HG03280 (cell line): ENCODE measurements around the gene PCBD2.
"Not testable (repeated sequence)": the region's sequence is repeated elsewhere in the genome, so short reads cannot be mapped to it uniquely, and the experiment has no call there.

Experiments
- ATAC-seq: cut with Tn5 transposase; IDR thresholded peaks from one replicate; pipeline ENCODE4 v1.9.1; 2021; ENCODE audit warnings: mild to moderate bottlenecking, moderate library complexity; ENCODE audit not compliant: unreplicated experiment

Gene PCBD2

DNA sequence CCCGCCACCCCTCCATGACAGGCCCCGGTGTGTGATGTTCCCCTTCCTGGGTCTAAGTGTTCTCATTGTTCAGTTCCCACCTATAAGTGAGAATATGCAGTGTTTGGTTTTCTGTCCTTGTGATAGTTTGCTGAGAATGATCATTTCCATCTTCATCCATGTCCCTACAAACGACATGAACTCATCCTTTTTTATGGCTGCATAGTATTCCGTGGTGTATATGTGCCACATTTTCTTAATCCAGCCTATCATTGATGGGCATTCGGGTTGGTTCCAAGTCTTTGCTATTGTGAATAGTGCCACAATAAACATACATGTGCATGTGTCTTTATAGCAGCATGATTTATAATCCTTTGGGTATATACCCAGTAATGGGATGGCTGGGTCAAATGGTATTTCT, 93.1 kb downstream of the PCBD2 start:
- not testable (repeated sequence) for ATAC-seq

DNA sequence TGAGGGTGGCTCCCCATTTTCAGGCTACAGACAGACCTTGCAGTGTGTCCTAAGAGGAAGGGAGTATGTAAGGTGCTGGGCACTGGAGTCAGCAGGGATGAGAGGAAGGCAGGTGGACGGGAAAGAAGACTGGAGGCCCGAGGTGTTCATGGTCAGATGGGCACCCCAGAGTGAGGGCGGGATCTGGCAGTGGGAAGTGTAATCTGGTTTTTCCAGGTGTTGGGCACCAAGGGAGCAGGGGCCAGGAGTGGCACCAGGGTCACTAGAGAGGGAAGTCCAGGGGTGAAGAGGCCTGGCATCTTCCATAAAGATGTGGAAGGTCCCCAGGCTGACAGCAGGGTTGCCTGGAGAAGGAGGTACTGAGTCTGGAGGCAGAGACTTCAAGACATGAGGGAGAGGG, 99.4 kb downstream of the PCBD2 start:
- no peak for ATAC-seq

DNA sequence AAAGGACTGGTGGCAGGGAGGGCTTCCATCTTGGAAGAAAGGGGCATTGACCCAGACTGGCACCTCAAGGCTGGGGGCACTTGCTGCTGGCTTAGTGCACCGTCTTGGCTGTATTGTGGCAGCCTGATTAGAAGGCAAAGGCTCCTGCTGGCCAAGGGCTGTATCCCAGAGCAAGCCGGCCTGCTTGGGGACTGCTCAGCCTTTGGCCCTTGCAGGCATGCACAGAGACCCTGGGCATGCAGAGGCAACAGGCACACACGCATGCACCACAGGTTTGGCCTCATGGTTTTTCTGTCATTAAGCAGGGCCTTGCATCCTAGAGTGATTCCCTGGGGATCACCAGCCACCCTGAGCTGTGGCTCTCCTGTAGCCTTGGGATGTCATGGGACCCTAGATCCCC, 100.1 kb downstream of the PCBD2 start:
- ATAC-seq = no peak

DNA sequence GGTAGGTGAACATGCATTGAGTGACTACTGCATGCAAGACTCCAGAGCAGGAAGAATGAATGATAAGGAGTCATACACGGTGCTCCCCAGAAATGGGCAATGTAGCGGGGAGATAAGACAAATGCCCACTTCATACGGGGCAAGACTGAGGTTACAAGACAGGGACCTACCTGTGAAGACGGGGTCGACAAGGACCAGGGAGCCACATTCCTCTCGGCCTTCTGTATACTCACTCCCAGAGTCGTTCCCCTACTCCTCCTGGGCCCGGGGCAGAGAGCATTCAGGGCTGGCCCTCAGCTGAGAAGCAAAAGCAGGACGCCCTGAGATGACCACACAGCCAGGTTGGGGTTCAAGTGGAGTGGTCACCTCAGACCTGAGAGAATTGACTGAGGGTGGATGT, 102.4 kb downstream of the PCBD2 start:
- no peak for ATAC-seq

DNA sequence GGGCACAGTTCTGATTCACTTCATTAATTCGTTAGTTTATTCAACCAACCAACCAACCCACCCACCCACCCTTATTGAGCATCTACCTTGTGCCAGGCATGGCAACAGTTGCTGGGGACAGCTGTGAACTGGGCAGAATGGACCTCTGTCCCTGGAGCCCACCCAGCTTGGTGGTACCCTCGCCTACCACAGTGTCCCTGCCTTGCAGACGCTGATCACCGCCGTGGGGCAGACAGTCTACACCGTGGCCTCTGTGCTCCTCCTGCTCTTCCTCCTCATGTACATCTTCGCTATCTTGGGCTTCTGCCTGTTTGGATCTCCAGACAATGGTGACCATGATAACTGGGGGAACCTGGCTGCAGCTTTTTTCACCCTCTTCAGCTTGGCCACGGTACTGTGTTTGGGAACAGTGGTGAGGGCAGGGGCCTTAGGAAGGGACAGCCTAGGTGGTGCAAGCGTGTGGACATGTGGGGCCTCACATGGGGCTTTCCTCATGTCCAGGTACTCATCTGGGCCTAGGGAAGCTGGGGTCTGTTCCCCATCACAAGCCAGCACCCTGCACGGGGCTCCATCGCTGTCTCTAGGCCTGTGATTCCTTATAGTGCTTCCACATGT, 102.9 kb downstream of the PCBD2 start:
- no peak for ATAC-seq

DNA sequence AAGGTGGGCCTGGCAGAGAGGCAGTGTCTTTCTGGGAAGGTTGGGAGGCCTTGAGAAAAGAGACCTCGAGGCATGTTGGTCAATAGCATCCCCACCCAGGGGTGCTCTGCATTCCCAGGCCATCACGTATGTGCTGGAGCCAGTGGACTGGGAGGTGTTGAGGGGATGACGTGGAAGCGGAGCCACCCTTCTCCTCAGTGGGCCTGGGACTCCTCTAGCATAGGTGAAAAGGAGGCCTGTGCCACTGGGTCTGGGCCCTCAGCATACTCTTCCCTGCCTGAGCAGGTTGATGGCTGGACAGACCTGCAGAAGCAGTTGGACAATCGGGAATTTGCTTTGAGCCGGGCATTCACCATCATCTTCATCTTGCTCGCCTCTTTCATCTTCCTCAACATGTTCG, 103.6 kb downstream of the PCBD2 start:
- no peak for ATAC-seq

DNA sequence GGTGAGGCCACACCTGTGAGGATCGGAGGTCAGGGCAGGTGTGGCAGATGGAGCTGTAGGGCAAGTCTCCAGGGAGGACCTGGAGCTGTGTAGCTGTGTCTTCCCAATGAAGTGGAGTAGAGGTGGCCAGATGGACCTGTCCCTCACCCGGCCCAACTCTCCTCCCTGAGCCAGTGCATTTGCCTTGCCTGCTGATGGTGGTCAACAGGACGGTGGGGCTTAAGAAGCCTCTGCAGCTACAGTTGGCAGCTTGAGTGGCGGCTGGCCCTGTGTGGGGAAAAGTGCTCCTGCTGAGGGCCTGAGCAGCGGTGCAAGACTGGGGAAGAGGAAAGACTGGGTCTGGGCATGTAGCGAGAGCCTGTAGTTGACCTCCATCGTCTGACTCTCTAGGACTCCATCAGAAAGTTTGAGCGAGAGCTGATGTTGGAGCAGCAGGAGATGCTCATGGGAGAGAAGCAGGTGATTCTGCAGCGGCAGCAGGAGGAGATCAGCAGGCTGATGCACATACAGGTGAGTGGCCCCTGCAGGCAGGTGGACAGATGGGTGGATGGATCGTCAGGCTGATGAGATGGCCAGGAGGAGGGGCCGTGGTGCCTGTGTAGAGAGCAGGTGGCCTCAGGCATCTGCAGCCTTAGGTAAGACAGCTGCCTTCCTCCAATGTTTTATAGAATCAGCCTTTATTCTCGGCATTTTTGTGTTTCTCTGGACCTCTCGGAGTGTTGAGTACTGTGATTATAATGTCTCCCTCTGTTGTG, 104.2 kb downstream of the PCBD2 start:
- no peak for ATAC-seq

DNA sequence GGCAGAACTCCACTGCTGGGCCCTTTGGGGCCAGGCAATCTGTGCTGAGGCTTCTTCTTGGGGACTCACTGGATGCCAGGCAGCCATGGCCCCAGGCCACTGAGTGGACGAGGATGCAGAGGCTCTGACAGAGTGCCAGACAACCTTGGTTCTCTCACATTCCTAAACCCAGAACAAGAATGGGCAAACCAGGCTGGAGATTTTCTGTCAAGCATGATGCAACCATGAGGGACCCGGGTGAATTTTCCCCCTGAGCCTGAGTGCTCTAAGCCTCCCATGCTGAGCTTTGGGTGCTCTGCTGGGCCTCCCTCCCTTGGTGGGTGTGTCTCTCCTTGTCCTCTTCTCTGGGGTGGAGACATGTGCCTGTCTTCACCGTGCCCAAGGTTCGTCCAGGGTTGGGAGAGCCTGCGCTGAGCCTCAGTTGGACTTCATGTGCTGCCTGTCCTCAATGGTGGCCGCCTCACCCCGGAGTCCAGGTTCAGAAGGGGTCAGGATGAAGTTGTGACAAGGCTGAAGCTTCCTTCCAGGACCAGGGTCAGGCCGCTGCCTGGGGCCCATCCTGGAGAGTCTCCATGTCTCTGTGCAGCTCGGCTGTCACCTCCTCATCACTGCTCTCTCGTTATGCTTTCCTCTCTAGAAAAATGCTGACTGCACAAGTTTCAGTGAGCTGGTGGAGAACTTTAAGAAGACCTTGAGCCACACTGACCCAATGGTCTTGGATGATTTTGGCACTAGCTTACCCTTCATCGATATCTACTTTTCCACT, 105.0 kb downstream of the PCBD2 start:
- no peak for ATAC-seq

DNA sequence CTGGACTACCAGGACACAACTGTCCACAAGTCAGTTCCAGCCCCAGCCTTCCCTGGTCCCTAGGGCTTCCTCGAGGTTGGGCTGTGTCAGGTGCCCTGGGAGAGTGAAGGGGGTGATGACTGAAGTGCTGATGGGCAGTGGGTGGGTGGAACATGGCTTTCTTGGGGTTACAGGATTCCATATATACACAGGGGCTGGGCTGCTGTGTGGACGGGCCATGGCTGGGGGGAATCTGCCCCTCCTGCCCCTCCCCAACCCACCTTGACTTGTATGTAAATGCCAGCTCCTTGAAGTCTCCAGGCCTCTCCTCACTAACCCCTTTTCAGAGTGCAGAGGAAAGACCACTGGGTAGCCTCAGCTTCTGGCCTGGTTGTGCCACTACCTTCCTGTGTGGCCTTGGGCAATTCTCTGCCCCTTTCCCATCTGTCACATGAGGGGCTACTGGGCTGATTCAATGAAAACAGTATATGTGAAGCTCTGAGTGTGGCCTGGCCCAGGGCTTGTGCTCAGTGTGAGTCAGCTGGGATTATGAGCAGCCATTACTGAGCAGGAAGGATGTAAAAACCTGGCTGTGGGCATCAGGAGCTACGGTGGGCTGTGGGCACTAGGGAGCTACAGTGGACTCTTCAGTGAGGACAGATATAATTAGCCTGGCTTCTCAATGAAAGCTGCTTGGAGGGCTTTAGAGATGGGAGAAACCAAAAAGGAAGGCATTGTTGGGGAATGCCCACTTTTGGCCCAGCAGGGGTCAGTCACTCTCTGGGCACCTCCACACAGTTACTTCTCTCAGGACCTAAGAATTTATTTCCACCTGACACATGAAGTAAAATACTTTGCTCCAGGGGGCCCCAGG, 105.8 kb downstream of the PCBD2 start:
- no peak for ATAC-seq

DNA sequence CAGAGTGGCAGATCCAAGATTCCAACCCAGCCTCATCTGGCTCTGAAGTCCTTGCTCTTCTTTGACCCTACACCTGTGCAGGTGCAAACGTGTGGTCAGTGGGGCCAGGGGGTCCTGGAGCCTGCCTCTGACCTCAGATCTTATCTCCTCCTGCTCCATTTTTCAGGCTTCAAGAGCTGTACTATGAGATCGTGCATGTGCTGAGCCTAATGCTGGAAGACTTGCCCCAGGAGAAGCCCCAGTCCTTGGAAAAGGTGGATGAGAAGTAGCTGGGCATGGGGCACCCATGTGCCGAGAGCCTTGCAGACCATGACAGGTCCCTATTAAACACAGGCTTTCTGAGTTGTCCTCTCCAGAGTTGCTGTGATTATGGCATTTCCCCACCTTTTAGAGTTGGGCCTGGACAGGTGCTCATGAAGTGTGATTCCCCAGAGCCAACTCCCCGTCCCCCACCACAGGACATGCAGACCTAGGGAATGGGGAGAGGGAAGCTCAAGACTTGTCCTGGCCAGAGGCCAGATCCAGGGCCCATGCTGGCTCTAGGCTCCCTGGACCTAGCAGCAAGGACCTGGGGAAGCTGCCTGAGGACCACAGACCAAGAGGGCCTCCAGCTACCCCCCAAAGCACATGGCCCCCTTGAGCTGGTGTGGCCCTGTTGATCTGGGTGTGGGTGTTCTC, 106.6 kb downstream of the PCBD2 start:
- no peak for ATAC-seq

DNA sequence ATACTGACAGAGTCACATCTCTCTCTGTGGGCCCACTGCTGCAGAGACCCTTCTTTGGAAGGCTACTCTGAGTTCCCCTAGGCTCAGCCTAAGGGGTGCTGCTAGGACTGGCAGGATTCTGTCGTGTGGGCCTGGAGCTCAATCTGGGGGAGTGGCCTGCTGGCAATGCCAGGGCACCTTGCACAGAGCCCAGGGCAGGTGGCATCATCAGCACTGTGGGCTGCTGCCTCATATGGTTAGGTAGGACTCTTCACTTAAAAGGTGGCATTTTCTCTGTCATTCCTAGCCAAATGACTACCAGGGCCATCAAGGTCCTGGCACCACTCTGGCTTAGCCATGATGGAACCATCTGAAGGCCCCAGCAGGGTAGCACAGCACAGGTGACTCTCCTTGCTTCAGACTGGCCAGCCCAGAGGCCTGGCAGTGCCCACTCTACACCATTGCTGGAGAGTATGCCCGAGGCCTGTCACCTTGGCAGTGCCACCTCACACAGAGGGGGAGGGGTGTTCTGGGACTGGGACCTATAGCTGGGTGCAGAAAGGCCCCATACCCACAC, 107.2 kb downstream of the PCBD2 start:
- no peak for ATAC-seq
